ENCODE measurements around the gene SIPA1L3. TPM values are rescaled to one million over a fixed set of nuclear protein-coding genes. Genes with fewer than 3 reads are reported as not detected.
A peak's percentile ranks its signal among the peaks of the same experiment; 100 is the strongest.

SIPA1L3 gene
- total RNA-seq, 1 donor from 2014 or later, result 66.7 TPM

GRCh38 chr19:37947778-37948177, 40.8 kb downstream of the SIPA1L3 start:
- no peak overlapping the region for H3K4me3 ChIP-seq (ENCODE audit: low read depth, low read length)
- DNase-seq (ENCODE audit: low read depth), result no peak
- TF ChIP-seq CTCF (conservative IDR thresholded peaks at IDR 0.05; ENCODE audit: low read depth, low read length), result no peak

- no peak overlapping the region for H3K4me3 ChIP-seq (ENCODE audit: low read depth, low read length)
- no peak for TF ChIP-seq CTCF (conservative IDR thresholded peaks at IDR 0.05; ENCODE audit: low read depth, low read length)
- no peak for DNase-seq (ENCODE audit: low read depth)
Measured at GRCh38 chr19:37948362-37948761, 41.4 kb downstream of the SIPA1L3 start.

- TF ChIP-seq CTCF (conservative IDR thresholded peaks at IDR 0.05; ENCODE audit: low read depth, low read length), result no peak
- DNase-seq (ENCODE audit: low read depth), result no peak
- H3K4me3 ChIP-seq (ENCODE audit: low read depth, low read length), result no peak overlapping the region
Measured at GRCh38 chr19:37950471-37951175, 43.6 kb downstream of the SIPA1L3 start.

GRCh38 chr19:37951816-37952210, 44.8 kb downstream of the SIPA1L3 start:
- no peak overlapping the region for H3K4me3 ChIP-seq (ENCODE audit: low read depth, low read length)
- no peak for TF ChIP-seq CTCF (conservative IDR thresholded peaks at IDR 0.05; ENCODE audit: low read depth, low read length)
- no peak for DNase-seq (ENCODE audit: low read depth)

GRCh38 chr19:37953171-37953917, 46.3 kb downstream of the SIPA1L3 start:
- peak; percentile 62 for DNase-seq (ENCODE audit: low read depth)
- TF ChIP-seq CTCF (conservative IDR thresholded peaks at IDR 0.05; ENCODE audit: low read depth, low read length), result no peak
- no peak overlapping the region for H3K4me3 ChIP-seq (ENCODE audit: low read depth, low read length)

GRCh38 chr19:37953918-37954303, 46.9 kb downstream of the SIPA1L3 start:
- TF ChIP-seq CTCF (conservative IDR thresholded peaks at IDR 0.05; ENCODE audit: low read depth, low read length), result no peak
- no peak for DNase-seq (ENCODE audit: low read depth)

More at GRCh38 chr19:37953918-37954303, 46.9 kb downstream of the SIPA1L3 start:
- H3K4me3 ChIP-seq (ENCODE audit: low read depth, low read length), result no peak overlapping the region

Data from epithelial cell of proximal tubule (primary cell).